Neural progenitor cell (in vitro differentiated cells): Measurements from ENCODE around the gene TNS3.

Source experiments
- CTCF ChIP-seq: fragments of 200-600 bp; sonication (generic); IDR thresholded peaks from 2 replicates; pipeline ENCODE4 v1.5.1; 2017; ENCODE audit warnings: antibody characterized with exemption, mild to moderate bottlenecking
- EZH2 ChIP-seq: fragments of 200-600 bp; sonication (generic); IDR thresholded peaks from 2 replicates; pipeline ENCODE4 v1.6.1; 2017; ENCODE audit warnings: antibody characterized with exemption, mild to moderate bottlenecking, moderate library complexity

GRCh38 chr7:47478926-47479711 lies 102.8 kb downstream of the TNS3 start:
- TF ChIP-seq CTCF (no peak), EZH2 (no peak)
